ENCODE data around the gene GNRH2.
"Not testable (repeated sequence)": the region's sequence is repeated elsewhere in the genome, so short reads cannot be mapped to it uniquely, and the experiment has no call there.

Gene GNRH2

DNA sequence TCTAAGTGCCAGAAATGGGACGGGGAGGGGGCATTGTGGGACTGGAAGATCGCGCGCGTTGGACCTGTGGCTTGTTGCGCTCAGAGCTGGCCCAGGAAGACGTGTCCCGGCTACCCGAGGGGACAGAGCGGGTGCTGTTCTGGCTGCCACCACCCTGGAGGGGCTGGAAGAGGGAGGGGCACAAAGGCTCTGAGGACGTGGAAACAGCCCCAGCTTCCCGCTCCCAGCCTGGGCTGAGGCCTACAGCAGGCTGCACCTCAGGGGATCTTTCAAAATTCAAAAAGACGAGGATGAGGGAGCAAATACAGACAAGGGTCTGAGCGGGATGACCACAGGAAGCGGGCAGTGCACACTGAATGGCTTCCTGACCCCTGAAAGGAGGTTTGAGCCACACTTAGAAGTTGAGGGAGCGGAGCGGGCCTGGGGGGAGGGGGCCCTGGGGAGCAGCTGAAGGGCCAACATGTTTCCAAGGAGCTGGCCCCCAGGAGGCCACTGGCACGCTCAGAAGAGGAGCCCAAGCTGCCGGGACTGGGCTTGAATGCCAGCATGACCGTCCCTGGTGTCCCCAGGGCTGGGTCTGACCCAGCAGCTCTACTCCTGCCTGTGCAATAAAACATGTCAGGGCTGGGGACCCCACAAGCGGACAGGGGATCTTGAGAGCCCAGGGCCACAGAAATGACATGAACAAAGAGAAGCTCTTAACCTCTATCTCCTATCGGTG, 29.3 kb downstream of the GNRH2 start:
- peak overlapping the region; percentile 45 for H3K27ac Mint-ChIP-seq
- peaks cover 1% of the 10 kb centered on the region for H3K9me3 Mint-ChIP-seq
- H3K4me3 Mint-ChIP-seq, result peak overlapping the region; percentile 75
- H3K4me1 Mint-ChIP-seq, result peaks cover 47% of the 10 kb centered on the region
- DNase-seq, result no peak
- CTCF ChIA-PET, result interaction anchor here (0.5 to 1.3 kb wide), 3 partner anchors 16 to 549 kb away, joined by 3 to 4 read pairs (median 3); no protein-coding TSS in a partner anchor
- peaks cover 35% of the 10 kb centered on the region for H3K27me3 Mint-ChIP-seq
- peaks cover 2% of the 10 kb centered on the region for H3K36me3 Mint-ChIP-seq

DNA sequence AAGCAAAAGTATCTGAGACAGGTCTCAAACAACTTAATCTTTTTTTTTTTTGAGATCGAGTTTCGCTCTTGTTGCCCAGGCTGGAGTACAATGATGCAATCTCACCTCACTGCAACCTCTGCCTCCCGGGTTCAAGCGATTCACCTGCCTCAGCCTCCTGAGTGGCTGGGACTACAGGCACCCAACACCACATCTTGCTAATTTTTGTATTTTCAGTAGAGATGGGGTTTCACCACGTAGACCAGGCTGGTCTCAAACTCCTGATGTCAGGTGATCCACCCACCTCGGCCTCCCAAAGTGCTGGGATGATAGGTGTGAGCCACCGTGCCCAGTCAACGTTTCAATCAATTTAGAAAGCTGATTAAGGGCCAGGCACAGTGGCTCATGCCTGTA, 29.8 kb downstream of the GNRH2 start:
- DNase-seq, H3K9me3 Mint-ChIP-seq, H3K4me3 Mint-ChIP-seq, H3K36me3 Mint-ChIP-seq, H3K27ac Mint-ChIP-seq: not testable (repeated sequence)
- Mint-ChIP-seq H3K27me3 (peaks cover 38% of the 10 kb centered on the region), H3K4me1 (peaks cover 51% of the 10 kb centered on the region)
- CTCF ChIA-PET, result interaction anchor here (1.0 to 1.3 kb wide), 2 partner anchors 16 to 41 kb away, joined by 3 to 4 read pairs; no protein-coding TSS in a partner anchor

DNA sequence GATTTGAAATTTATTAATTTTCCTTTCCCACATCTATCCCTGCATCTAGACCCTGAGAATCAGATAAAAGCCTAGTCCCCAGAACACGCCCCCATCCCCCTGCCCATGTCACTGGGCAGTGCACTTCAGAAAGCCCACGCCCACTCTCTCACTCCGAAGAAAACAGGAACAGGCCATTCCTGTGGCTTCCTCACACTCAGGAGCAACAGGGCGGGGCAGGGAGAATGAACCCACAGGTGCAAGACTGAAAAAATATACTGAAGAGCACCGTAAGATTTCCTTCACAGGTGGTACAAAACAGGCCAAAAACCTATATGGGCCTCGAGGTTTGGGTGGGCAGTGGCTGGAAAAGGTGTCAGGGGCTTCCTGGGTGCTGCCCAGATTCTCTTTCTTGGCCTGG, 31.4 kb downstream of the GNRH2 start:
- H3K9me3 Mint-ChIP-seq, result peaks cover 5% of the 10 kb centered on the region
- peaks cover 51% of the 10 kb centered on the region for H3K27me3 Mint-ChIP-seq
- H3K27ac Mint-ChIP-seq, result no peak overlapping the region
- H3K4me3 Mint-ChIP-seq, result no peak overlapping the region
- no peak for DNase-seq
- peaks cover 50% of the 10 kb centered on the region for H3K4me1 Mint-ChIP-seq
- CTCF ChIA-PET, result interaction anchor here (1.5 to 1.6 kb wide), 2 partner anchors 18 to 21 kb away, joined by 3 read pairs; no protein-coding TSS in a partner anchor
- H3K36me3 Mint-ChIP-seq, result peaks cover 6% of the 10 kb centered on the region

DNA sequence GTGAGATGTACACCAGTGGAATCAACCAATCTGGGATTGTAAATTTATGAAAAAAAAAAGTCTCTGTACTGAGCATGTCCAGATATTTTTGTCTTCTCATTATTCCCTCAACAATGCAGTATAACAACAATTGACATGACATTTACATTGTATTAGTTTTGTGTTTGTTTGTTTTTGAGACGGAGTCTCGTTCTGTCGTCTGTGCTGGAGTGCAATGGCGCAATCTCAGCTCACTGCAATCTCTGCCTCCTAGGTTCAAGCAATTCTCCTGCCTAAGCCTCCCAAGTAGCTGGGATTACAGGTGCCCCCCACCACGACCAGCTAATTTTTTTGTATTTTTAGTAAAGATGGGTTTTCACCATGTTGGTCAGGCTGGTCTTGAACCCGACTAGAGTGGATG, 31.9 kb downstream of the GNRH2 start:
- DNase-seq, H3K4me3 Mint-ChIP-seq, H3K36me3 Mint-ChIP-seq, H3K27ac Mint-ChIP-seq, H3K9me3 Mint-ChIP-seq: not testable (repeated sequence)
- Mint-ChIP-seq H3K27me3 (peaks cover 56% of the 10 kb centered on the region), H3K4me1 (peaks cover 50% of the 10 kb centered on the region)
- CTCF ChIA-PET, result interaction anchor here (1.4 to 1.6 kb wide), 3 partner anchors 19 to 22 kb away, joined by 3 read pairs; no protein-coding TSS in a partner anchor

DNA sequence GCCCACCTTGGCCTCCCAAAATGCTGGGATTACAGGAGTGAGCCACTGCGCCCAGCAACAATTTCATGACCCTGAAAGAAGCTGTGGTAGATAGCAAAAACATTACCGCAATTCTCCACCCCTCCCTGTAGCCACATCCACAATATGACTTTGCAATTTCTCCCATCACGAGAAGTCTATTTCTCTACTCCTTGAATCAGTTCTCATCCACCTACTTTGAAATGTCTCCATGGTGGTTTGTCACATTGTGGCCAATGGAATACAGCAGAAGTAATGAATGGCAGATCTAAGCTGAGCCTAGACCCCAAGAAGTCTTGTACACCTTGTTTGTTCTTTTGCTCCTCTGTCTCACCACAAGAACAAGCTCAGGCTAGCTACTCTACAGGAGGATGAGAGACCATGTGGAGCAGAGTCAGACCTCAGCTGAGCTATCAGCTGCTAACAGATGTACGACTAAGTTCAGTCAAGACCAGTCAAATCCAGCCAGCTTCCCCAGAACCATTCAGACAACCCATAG, 34.3 kb downstream of the GNRH2 start:
- H3K4me1 Mint-ChIP-seq, result peaks cover 41% of the 10 kb centered on the region
- H3K27me3 Mint-ChIP-seq, result peaks cover 65% of the 10 kb centered on the region
- H3K27ac Mint-ChIP-seq, result peak overlapping the region; percentile 75
- CTCF ChIA-PET, result interaction anchor here (0.7 to 1.3 kb wide), 3 partner anchors 9 to 322 kb away, joined by 3 to 13 read pairs (median 4); no protein-coding TSS in a partner anchor
- H3K4me3 Mint-ChIP-seq, result peak overlapping the region; percentile 6
- peaks cover 5% of the 10 kb centered on the region for H3K36me3 Mint-ChIP-seq
- peak; percentile 55 for DNase-seq
- H3K9me3 Mint-ChIP-seq, result peaks cover 5% of the 10 kb centered on the region

DNA sequence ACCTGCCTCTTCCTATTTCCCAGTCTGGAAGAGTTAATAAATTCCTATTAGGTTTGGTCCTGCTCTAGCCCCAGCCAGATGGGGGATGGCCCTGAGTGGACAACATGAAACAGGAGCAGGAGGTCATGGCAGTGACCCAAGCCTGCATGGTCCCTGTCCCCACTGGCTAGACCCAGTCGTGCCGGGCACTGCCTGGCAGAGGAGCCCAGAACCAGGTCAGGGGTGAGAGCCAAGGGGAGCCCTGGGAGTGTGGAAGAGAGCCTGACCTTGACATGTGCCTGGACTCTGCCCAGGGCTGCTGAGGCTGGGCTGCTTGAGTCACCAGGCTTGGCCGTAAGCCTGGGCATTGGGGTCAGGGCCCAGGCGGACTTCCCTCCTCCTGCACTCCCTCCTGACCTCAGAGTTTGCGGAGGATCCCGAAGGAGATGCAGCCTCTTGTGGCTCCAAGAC, 37.5 kb downstream of the GNRH2 start:
- no peak overlapping the region for H3K4me3 Mint-ChIP-seq
- peaks cover 5% of the 10 kb centered on the region for H3K9me3 Mint-ChIP-seq
- H3K36me3 Mint-ChIP-seq, result peaks cover 5% of the 10 kb centered on the region
- DNase-seq, result no peak
- CTCF ChIA-PET, result no interaction called here
- H3K27ac Mint-ChIP-seq, result no peak overlapping the region
- H3K4me1 Mint-ChIP-seq, result peaks cover 27% of the 10 kb centered on the region
- H3K27me3 Mint-ChIP-seq, result peaks cover 81% of the 10 kb centered on the region

DNA sequence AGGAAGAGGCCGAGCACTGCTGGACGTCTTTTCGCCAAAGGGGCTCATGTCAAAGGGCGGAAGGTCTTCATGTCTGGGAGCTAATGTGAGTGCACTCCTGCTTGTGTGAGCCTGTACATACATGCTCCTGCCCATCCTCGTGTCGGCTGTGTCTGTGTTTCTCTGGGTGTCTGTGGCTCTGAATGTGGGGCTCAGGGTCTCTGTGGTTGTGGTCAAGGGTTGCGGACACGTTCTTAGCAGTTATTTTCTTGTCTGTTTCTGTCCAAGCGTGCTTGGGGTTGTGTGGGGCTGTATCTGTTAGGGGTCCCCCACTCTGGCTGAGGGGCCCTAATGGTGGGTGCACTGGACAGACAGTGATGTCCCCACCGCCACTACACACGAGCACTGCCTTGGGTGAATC, 38.2 kb downstream of the GNRH2 start:
- no peak overlapping the region for H3K4me3 Mint-ChIP-seq
- DNase-seq, result no peak
- peaks cover 79% of the 10 kb centered on the region for H3K27me3 Mint-ChIP-seq
- peaks cover 26% of the 10 kb centered on the region for H3K4me1 Mint-ChIP-seq
- no peak overlapping the region for H3K27ac Mint-ChIP-seq
- CTCF ChIA-PET, result no interaction called here
- peaks cover 5% of the 10 kb centered on the region for H3K9me3 Mint-ChIP-seq
- H3K36me3 Mint-ChIP-seq, result peaks cover 5% of the 10 kb centered on the region

DNA sequence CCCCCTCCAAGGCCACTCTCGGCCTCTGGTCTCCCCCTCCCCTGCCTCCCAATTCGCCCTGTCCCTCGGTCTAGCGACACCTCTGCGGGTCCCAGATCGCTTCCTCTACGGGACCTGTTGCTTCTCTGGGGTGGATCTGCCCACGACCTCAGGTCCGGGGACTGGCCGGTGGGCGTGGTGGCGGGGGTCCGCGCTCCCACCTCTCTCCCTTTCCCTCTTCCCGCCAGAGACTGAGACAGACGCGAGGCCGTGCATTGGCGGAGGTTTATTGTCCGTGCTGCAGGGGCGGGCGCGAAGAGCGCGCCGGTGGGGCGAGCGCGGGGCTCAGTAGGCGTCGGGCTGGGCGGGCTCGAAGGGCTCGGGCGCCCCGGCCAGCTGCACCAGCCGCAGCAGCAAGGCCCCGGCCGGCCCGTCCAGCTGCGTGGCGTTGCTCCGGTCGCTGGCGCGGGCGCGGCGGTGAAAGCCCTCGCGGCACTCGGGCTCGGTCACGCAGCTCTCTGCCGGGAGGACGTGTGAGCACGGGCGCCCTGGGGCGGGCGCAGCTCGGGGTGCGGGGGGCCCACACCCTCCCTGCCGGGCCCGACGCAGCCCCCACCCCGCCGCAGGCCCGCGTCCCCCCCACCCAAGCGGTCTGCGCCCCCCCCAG, 39.0 kb downstream of the GNRH2 start:
- Mint-ChIP-seq H3K27ac (no peak overlapping the region), H3K36me3 (peaks cover 5% of the 10 kb centered on the region), H3K27me3 (peaks cover 79% of the 10 kb centered on the region), H3K4me1 (peaks cover 18% of the 10 kb centered on the region), H3K9me3 (peaks cover 5% of the 10 kb centered on the region), H3K4me3 (peak overlapping the region; percentile 62)
- no peak for DNase-seq
- CTCF ChIA-PET, result no interaction called here

DNA sequence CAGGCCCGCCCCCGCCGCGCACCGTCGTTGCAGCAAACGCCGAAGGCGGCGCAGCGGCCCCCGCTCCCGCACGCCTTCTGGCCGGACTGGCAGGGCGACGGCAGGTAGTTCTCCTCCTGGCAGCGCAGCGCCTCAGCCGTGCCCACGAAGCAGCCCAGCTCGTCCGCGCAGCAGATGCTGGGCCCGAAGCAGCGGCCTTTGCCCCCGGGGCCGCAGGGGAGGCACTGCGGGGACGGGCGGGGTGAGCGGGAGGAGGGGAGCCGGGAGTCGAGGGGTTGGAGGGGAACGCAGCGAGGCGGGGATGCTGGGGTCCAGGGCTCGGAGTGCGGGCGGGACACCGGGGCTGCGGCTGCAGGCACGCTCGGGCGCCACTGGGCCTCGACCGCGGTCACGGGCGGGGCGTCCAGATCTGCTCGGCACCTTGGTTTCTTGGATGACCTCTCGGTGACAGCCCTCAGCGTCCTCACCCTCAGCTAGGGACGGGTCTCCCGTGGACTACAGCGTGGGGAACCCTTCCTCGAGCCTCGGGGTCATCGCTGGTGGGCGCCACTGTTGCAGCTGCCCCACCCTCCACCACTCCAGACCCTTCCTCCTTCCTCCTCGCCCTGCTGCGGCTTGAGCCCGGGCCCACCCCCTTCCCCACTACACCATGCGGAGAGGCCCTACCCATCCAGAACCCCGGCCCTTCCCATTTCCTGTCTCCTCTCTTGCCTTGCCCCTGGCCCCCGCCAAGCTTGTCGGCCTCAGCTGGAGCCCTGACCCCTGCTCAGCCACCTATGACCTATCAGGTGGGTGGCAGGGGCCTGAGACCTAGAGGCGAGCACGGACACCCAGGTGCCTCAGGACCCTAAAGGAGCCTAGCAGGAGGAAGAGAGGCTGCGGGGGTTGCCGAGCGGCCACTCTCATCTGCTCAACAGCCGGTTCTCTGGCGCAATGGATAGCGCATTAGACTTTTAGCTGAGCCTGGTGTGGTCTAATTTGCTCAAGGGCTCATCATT, 39.8 kb downstream of the GNRH2 start:
- CTCF ChIA-PET, result no interaction called here
- H3K27me3 Mint-ChIP-seq, result peaks cover 80% of the 10 kb centered on the region

DNA sequence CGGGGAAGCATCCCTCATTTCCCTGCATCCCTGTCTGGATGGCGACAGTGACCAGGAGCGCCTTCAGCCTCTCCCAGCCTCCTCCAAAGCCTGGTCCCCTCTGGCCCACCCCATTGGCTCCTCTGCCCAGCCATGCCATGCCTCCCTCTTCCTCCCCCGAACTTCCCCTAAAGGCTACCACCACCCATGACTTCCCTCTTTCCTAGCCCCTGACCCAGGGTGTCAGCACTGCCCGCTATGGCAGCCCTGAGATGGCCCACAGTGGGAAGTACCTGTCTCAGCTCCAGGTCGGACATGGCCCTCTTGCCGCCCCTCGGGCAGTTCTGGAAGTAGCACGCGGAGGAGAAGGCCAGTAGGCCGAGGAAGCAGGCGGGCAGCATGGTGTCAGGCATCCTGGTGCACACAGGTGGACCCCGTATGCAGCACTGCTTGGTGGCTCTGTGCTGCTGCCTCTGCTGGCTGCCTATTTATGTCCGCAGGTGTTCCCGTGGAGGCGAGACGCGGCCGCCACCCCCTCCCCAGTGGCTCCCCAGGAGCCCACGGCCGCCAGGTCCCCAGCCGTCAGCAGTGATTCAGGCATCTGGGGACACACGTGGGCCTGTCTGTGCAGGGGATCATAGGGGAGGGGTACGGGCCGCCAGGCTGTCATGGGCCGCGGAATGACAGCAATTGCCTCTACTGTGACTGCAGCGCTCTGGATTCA, 41.0 kb downstream of the GNRH2 start, which contains the start of gene AVP:
Gene AVP, minus strand, starts transcription at position 442 of the 703 bp plus-strand sequence. Its CDS starts 50 bp downstream, at position 392.
- H3K27ac Mint-ChIP-seq, result no peak within 1 kb of the TSS
- no peak within 1 kb of the TSS for H3K4me3 Mint-ChIP-seq

More for the DNA sequence above, 39.8 kb downstream of the GNRH2 start:
- Mint-ChIP-seq H3K9me3 (no peaks in the 10 kb centered on the region), H3K4me1 (peaks cover 11% of the 10 kb centered on the region), H3K27ac (no peak overlapping the region), H3K4me3 (no peak overlapping the region), H3K36me3 (no peaks in the 10 kb centered on the region)
- no peak for DNase-seq

DNA sequence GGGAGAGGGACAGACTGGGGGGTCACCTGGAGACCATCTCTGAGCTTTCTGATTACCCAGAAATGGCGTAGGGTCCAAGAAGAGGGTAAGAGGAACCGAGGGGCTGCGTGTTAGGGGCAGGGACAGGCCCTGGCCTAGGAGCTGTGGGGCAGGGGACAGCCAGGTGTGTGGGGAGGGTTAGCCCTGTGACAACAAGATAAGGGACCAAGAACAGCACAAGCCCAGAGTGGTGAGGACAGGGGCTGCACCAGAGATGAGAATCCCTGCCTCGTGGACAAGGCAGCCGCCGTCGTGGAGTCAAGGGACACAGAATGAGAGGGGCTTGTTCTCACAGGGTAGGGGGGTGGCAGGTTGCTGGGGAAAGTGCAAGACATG, 41.6 kb downstream of the GNRH2 start:
- Mint-ChIP-seq H3K9me3 (no peaks in the 10 kb centered on the region), H3K4me3 (no peak overlapping the region), H3K27me3 (peaks cover 83% of the 10 kb centered on the region), H3K4me1 (peaks cover 12% of the 10 kb centered on the region), H3K36me3 (no peaks in the 10 kb centered on the region), H3K27ac (no peak overlapping the region)
- no peak for DNase-seq
- CTCF ChIA-PET, result no interaction called here

More for the DNA sequence above, 41.0 kb downstream of the GNRH2 start, which contains the start of gene AVP:
- Mint-ChIP-seq H3K4me1 (peaks cover 10% of the 10 kb centered on the region), H3K36me3 (no peaks in the 10 kb centered on the region), H3K27me3 (peaks cover 81% of the 10 kb centered on the region), H3K9me3 (no peaks in the 10 kb centered on the region)
- DNase-seq, result no peak
- CTCF ChIA-PET, result no interaction called here

DNA sequence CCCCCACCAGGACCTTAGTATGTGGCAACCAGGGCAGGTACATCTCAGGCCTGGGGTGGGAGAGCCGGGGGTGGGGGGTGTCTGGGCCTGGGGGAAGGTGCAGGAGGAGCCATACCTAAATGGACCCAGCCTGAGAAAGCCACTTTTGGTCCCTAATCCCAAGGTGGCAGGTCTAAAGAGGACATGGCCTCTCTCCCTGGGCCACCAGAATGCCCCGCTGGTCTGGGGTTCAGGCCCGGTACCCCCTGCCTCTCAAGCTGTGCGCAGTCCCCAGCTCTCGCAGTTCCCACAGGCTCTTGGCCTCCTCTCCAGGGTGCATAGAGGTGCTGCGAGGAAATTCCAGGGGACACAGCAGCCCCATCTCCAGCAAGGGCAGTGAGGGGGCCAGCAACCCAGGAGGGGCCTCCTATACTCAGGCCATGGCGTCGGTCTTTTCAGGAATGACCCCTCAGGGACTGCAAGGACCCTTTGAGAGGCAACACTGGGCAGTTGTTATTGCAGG, 42.2 kb downstream of the GNRH2 start:
- Mint-ChIP-seq H3K9me3 (no peaks in the 10 kb centered on the region), H3K36me3 (no peaks in the 10 kb centered on the region), H3K27ac (no peak overlapping the region), H3K4me1 (peaks cover 18% of the 10 kb centered on the region), H3K4me3 (no peak overlapping the region), H3K27me3 (peaks cover 79% of the 10 kb centered on the region)
- DNase-seq, result no peak
- CTCF ChIA-PET, result no interaction called here

DNA sequence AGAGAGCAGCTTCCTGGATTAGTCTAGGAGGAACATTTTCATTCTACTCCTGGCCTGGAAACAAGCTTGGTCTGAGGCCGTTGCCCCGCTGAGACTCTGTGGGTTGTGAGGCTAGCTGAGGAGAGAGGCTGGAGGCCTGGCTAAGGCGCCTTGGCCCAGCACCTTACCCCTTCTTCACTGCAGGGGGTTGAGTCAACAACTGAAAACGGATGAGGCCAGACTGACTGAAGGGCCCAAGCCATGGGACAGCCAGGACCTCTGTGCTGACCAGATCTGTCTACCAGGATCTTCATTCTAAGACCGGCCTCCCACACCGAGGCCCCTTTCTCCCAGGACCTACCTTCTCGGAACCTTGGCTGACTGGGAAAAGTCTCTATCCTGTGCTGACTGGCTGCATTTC, 44.6 kb downstream of the GNRH2 start:
- no peak for DNase-seq
- Mint-ChIP-seq H3K4me1 (peaks cover 24% of the 10 kb centered on the region), H3K4me3 (no peak overlapping the region), H3K9me3 (no peaks in the 10 kb centered on the region), H3K27ac (peak overlapping the region; percentile 19), H3K36me3 (no peaks in the 10 kb centered on the region), H3K27me3 (peaks cover 77% of the 10 kb centered on the region)
- CTCF ChIA-PET, result no interaction called here

Measured in activated naive CD4-positive, alpha-beta T cell treated with anti-CD3 and anti-CD28 coated beads, Interleukin-2, amount 10 ng/mL, durations not matched to agents 7 days and 5 days (primary cell).